Stimulated activated CD4-positive, alpha-beta T cell treated with anti-CD3 and anti-CD28 coated beads, Interleukin-12 subunit alpha, Interleukin-12 subunit beta, amount 100 ng/mL, for 24 hours (primary cell): ENCODE data around the gene MMEL1.
"Not testable (repeated sequence)": the region's sequence is repeated elsewhere in the genome, so short reads cannot be mapped to it uniquely, and the experiment has no call there.

Source experiments
- DNase-seq, 2 experiments: peaks; one replicate each; pipeline ENCODE4 v3.0.0-alpha.2; 2020; ENCODE audit warnings: low read depth in 2 of 2

Gene MMEL1

GRCh38 chr1:2628191-2628932 lies 4.5 kb downstream of the MMEL1 start:
- no peak for DNase-seq

GRCh38 chr1:2627746-2628145 lies 5.1 kb downstream of the MMEL1 start:
- no peak for DNase-seq

DNA sequence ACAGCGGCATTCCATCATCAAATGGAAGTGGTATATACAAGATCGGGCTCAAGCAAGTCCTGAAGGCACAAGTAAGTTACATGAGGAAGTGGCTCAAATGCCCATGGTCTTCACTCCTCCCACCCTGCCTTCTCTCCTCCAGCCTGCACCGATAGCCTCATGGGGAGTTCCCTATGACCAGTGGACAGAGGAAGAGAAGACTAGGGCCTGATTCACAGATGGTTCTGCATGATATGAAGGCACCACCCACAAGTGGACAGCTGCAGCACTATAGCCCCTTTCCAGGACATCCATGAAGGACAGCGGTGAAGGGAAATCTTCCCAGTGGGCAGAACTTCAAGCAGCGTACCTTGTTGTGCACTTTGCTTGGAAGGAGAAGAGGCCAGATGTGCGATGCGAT lies 7.1 kb downstream of the MMEL1 start:
- DNase-seq, result not testable (repeated sequence)

GRCh38 chr1:2625311-2625710 lies 7.5 kb downstream of the MMEL1 start:
- DNase-seq, result no peak

DNA sequence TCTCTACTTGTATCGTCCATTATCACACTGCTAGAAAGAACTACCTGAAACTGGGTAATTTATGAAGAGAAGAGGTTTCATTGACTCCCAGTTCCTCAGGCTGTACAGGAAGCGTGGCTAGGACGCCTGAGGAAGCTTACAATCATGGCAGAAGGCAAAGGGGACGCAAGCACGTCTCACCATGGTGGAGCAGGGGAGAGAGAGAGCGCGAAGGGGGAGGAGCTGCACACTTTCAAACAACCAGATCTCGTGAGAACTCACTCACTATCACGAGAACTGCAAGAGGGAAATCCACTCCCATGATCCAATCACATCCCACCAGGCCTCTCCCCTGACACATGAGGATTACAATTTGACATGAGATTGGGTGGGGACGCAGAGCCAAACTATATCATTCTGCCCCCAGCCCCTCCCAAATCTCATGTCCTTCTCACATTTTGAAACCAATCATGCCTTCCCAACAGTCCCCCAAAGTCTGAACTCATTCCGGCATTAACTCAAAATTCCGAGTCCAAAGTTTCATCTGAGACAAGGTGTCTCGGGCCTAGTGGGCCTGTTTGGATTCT lies 8.0 kb downstream of the MMEL1 start:
- no peak for DNase-seq

GRCh38 chr1:2623571-2624337 lies 9.1 kb downstream of the MMEL1 start:
- no peak for DNase-seq

- DNase-seq, result no peak
These were observed 14.8 kb downstream of the MMEL1 start for GRCh38 chr1:2617971-2618470.

GRCh38 chr1:2614145-2614544 lies 18.7 kb downstream of the MMEL1 start:
- no peak for DNase-seq

DNA sequence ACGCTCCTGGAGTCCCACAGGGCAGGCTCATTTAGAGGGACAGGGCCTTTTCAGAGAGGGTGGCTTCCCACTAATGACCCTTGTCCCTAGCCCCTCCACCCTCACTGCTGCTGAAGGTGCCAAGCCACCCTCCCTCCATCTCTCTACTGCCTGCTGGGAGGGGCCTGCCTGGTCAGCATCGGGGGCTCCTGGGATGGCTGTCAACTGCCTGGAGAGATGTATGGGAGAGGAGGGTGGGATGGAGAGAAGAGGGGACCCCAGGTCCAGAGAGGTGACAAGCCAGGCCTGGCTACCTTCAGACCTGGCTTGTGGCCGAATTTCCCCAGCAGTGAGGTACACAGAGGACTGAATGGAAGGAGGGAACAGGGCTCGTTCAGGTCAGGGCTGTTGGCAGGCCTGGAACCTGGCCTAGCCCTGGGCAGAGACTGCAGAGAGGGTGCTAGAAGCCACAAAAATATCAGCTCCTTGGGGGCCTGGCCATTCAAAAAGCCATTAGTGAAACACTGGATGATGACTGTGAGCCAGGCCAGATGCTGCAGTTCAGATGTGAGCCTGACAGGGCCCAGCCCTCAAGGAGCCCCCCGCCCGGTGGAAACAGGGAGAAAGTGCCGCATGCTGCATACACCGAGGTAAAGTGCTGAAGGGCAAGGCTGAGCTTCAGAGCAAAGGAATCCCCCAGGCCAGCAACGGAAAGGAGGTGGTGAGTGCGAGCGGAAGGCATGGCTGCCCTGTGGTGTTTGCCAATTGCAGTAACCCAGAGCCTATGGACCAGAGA lies 20.0 kb downstream of the MMEL1 start:
- DNase-seq, result no peak

- no peak for DNase-seq
These were observed 21.0 kb downstream of the MMEL1 start for GRCh38 chr1:2611621-2612437.

DNA sequence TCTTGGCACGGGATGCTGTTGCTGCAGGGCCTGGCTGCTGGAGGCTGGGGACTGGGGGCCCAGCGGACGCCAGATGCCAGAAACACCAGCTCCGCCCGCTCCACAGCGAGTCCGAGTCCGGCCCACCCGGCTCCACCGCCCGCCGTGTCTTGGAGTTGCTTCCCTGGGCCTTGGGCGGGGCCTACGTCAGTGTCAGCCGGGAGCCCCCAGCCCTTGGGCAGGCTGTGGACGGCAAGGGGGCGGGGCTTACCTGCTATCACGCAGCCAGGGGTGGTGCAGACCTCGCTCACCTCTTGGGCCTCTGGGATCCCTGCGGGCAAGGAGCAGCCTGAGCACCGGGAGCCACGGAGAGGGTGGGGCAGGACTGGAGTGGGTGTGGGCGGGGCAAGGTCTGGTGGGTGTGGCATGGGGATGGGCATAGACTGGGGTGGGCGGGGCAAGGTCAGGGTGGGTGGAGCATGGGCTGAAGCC lies 21.8 kb downstream of the MMEL1 start:
- DNase-seq, result peak in 1 of 2 experiments; percentile 32

DNA sequence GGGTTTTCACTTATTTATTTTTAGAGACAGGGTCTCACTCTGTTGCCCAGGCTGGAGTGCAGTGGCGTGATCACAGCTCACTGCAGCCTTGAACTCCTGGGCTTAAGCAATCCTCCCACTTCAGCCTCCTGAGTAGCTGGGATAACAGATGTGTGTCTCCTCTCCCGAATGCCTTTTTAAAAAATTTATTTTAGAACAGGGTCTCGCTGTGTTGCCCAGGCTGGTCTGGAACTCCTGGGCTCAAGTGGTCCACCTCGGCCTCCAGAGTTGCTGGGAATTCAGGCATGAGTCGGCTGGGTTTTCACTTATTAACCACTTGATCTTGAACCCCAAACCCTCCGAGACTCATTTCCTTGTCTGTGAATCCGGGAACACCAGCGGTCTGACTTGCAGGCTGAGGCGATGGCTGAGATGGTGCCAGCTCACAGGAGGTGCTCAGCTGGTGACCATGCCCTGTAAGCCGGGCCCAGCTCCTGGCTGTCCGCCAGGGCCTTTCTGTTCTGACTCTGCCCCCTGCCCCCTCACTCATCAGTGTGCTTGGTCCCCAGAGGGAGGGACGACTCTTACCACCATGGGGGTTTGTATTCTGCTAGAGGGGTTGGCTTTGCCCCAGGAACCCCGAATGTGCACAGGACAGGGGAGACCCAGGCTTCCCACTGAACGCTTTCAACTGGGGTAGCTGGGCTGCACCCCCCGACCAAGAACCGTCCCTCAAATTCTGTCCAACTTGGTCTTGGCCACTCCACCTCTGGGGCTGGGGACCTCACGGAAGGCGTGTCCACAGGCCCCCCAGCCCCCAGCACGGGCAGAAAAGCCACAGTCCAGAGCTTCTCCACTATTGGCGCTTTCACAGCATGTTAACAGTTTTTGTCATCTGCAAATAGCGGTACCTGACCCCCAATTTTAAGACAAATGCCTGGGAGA lies 22.5 kb downstream of the MMEL1 start:
- DNase-seq, result no peak

GRCh38 chr1:2609319-2610035 lies 23.3 kb downstream of the MMEL1 start:
- DNase-seq, result no peak

GRCh38 chr1:2607641-2608091 lies 25.1 kb downstream of the MMEL1 start:
- no peak for DNase-seq

DNA sequence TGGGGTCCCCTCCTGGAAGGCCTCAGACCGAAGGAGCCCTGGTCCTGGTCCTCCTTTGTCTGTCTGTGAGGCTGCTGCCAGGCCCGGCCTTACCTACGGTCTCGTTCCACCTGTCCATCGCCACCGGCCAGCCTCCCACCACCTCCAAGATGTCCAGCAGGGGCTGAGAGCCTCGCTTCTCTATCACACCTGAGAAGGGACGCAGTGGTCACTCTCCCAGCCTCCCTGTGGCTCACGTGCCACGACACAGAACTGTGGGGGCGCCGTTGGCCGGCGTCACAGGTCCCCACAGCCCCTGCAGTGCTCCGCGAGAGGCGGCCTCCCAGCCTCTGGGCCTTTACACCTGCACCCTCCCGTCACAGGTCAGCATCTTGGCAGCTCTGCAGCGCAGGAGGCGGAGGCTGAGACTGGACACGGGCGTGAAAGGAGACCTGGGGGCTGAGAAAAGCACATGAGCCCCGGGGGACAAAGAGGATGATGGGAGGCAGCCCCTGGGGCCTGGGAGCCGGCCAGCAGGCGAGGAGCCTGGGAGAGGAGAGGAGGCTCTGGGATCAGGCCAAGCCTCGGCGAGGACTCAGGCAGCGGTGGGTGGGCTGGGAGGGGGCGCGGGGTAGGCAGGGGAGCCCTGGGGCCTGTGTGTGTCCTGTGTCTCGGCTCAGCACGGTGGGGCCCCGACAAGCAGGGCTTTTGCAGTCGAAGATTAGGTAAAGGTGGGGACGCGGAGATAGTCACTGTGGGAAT lies 25.8 kb downstream of the MMEL1 start:
- no peak for DNase-seq

GRCh38 chr1:2606396-2606880 lies 26.4 kb downstream of the MMEL1 start:
- DNase-seq, result no peak

- no peak for DNase-seq
These were observed 27.1 kb downstream of the MMEL1 start for GRCh38 chr1:2605509-2606395.
